ENCODE measurements around the gene NUDT3.
A peak's percentile ranks its signal among the peaks of the same experiment; 100 is the strongest.

Gene NUDT3

GRCh38 chr6:34315256-34315655, 77.2 kb downstream of the NUDT3 start:
- no peaks in the 10 kb centered on the region for H3K27me3 ChIP-seq
- peak overlapping the region; percentile 92 for H3K27ac ChIP-seq
- H3K36me3 ChIP-seq = no peaks in the 10 kb centered on the region
- peaks cover 26 to 46% of the 10 kb centered on the region in 2 experiments for H3K4me1 ChIP-seq (ENCODE audit: control insufficient read depth in 1 of 2, insufficient read depth in 1 of 2, low read depth in 1 of 2, low read length in 1 of 2)
- peak overlapping the region; percentile 23 to 40 for H3K4me3 ChIP-seq (ENCODE audit: low read depth in 1 of 2, low read length in 1 of 2)
- H3K9me3 ChIP-seq = no peaks in the 10 kb centered on the region
- TF ChIP-seq, protein P1, sequence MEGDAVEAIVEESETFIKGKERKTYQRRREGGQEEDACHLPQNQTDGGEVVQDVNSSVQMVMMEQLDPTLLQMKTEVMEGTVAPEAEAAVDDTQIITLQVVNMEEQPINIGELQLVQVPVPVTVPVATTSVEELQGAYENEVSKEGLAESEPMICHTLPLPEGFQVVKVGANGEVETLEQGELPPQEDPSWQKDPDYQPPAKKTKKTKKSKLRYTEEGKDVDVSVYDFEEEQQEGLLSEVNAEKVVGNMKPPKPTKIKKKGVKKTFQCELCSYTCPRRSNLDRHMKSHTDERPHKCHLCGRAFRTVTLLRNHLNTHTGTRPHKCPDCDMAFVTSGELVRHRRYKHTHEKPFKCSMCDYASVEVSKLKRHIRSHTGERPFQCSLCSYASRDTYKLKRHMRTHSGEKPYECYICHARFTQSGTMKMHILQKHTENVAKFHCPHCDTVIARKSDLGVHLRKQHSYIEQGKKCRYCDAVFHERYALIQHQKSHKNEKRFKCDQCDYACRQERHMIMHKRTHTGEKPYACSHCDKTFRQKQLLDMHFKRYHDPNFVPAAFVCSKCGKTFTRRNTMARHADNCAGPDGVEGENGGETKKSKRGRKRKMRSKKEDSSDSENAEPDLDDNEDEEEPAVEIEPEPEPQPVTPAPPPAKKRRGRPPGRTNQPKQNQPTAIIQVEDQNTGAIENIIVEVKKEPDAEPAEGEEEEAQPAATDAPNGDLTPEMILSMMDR (IDR thresholded peaks at IDR 0.05) = no peak

- no peak overlapping the region for H3K27ac ChIP-seq
- TF ChIP-seq, protein P1 (IDR thresholded peaks at IDR 0.05) = no peak
- H3K36me3 ChIP-seq = no peaks in the 10 kb centered on the region
- peaks cover 37 to 58% of the 10 kb centered on the region in 2 experiments for H3K4me1 ChIP-seq (ENCODE audit: control insufficient read depth in 1 of 2, insufficient read depth in 1 of 2, low read depth in 1 of 2, low read length in 1 of 2)
- no peaks in the 10 kb centered on the region for H3K9me3 ChIP-seq
- no peaks in the 10 kb centered on the region for H3K27me3 ChIP-seq
- no peak overlapping the region for H3K4me3 ChIP-seq (ENCODE audit: low read depth in 1 of 2, low read length in 1 of 2)
These were observed 80.2 kb downstream of the NUDT3 start for GRCh38 chr6:34312259-34312658.

GRCh38 chr6:34310817-34311216, 81.7 kb downstream of the NUDT3 start:
- H3K4me3 ChIP-seq (ENCODE audit: low read depth in 1 of 2, low read length in 1 of 2) = no peak overlapping the region
- H3K27me3 ChIP-seq = no peaks in the 10 kb centered on the region
- peak overlapping the region; percentile 41 for H3K27ac ChIP-seq
- no peaks in the 10 kb centered on the region for H3K36me3 ChIP-seq
- peaks cover 27 to 46% of the 10 kb centered on the region in 2 experiments for H3K4me1 ChIP-seq (ENCODE audit: control insufficient read depth in 1 of 2, insufficient read depth in 1 of 2, low read depth in 1 of 2, low read length in 1 of 2)
- no peaks in the 10 kb centered on the region for H3K9me3 ChIP-seq
- TF ChIP-seq, protein P1 (IDR thresholded peaks at IDR 0.05) = no peak

- H3K9me3 ChIP-seq = no peaks in the 10 kb centered on the region
- TF ChIP-seq, protein P1 (IDR thresholded peaks at IDR 0.05) = no peak
- peaks cover 20 to 27% of the 10 kb centered on the region in 2 experiments for H3K4me1 ChIP-seq (ENCODE audit: control insufficient read depth in 1 of 2, insufficient read depth in 1 of 2, low read depth in 1 of 2, low read length in 1 of 2)
- peak overlapping the region; percentile 8 for H3K27ac ChIP-seq
- H3K4me3 ChIP-seq (ENCODE audit: low read depth in 1 of 2, low read length in 1 of 2) = no peak overlapping the region
- no peaks in the 10 kb centered on the region for H3K27me3 ChIP-seq
- H3K36me3 ChIP-seq = no peaks in the 10 kb centered on the region
These were observed 84.0 kb downstream of the NUDT3 start for GRCh38 chr6:34308483-34308882.

DNA sequence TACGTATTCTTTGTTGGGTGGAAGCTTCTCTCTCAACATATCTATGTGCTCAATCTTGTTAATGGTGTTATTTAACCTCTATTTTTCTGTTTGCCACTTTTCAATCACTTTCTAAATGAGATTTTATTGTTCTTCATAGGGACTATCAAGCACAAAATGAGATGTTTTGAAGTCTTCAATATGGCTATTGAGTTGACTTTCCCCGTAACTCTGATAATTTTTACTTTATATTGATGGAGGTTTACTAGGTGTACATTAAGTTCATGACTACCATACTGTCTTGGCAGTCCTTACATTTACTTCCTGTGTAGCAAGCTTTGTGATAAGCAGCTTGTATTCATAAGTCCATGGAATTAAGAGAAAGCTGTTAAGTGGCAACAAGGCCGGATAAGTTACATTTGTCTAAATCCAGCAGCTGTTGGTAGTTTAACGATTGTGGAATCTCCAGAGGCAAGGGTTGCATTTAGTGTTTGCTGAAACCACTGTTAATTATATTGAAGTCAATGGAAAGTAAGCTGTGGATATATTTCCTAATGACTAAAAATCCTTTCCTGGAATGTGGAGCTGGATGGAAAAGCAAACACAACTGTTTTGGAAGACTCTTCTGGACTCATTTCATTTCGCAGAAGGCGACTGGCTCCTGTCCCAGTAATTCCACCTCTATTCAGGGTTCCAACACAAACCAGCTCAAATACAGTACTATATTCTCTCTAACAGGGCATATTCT, 86.3 kb downstream of the NUDT3 start:
- TF ChIP-seq, protein P1 (IDR thresholded peaks at IDR 0.05) = no peak
- Histone ChIP-seq H3K27ac (peak overlapping the region; percentile 11), H3K27me3 (no peaks in the 10 kb centered on the region), H3K4me3 (ENCODE audit: low read depth in 1 of 2, low read length in 1 of 2) (no peak overlapping the region), H3K4me1 (ENCODE audit: control insufficient read depth in 1 of 2, insufficient read depth in 1 of 2, low read depth in 1 of 2, low read length in 1 of 2) (peaks cover 17 to 20% of the 10 kb centered on the region in 2 experiments), H3K36me3 (no peaks in the 10 kb centered on the region), H3K9me3 (no peaks in the 10 kb centered on the region)
